Measurements from ENCODE around the gene GRAMD1A.
"Not testable (repeated sequence)": the region's sequence is repeated elsewhere in the genome, so short reads cannot be mapped to it uniquely, and the experiment has no call there.

GRAMD1A gene

DNA sequence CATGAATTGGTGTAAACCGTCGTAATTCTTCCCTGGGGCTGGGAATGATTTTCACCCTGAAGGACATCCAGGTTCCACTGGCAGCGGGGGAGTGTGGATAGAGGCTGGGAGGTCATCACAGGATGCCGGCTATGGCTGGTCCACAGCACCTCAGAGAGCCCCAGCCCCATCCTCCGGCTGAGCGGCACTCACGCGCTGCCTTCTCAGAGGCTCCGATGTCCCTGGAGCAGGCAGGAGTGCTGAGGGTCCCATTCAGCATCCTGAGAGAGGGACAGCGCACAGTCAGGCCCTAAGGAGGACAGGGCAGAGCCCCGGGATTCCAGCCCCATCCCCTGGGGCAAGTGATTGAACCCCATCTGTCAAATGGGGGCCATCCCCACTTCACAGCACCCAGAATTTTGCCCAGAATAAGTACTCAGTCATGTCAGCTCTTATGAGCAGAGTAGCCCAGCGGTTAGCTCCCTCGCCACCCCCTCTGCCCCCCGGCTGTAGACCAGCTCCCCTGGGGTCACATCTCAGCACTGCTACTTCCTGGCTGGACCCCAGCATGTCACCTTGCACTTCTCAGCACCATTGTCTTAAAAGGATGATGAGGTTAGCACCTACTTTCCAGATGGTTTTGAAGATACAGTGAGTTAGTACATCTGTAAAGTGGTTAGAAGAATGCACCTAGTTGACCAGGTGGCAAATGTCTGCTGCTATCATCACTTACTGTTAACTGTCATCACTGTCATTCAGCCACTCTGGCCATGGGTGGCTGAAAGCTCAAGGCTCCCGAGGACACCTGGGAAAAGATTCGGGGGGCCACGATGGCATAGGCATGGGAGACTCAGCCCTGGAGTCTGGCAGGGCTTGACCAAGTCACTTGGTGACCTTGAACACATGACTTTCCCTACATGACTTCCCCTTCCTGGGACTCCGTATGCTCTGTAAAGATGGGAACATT, 11.9 kb downstream of the GRAMD1A start:
- Histone ChIP-seq H3K79me2 (ENCODE audit: control insufficient read depth, insufficient read depth, low read length, unreplicated experiment) (peaks cover 2% of the 10 kb centered on the region), H3K27me3 (ENCODE audit: insufficient read depth, low read length) (no peaks in the 10 kb centered on the region), H2AFZ (ENCODE audit: low read length, unreplicated experiment) (no peak overlapping the region), H3K4me3 (ENCODE audit: low read depth, low read length) (no peak overlapping the region), H3K27ac (ENCODE audit: low read depth, low read length) (no peak overlapping the region), H3K4me1 (ENCODE audit: control insufficient read depth, insufficient read depth, low read length, unreplicated experiment) (peaks cover under 1% of the 10 kb centered on the region), H3K36me3 (ENCODE audit: insufficient read depth, low read length) (no peaks in the 10 kb centered on the region)

DNA sequence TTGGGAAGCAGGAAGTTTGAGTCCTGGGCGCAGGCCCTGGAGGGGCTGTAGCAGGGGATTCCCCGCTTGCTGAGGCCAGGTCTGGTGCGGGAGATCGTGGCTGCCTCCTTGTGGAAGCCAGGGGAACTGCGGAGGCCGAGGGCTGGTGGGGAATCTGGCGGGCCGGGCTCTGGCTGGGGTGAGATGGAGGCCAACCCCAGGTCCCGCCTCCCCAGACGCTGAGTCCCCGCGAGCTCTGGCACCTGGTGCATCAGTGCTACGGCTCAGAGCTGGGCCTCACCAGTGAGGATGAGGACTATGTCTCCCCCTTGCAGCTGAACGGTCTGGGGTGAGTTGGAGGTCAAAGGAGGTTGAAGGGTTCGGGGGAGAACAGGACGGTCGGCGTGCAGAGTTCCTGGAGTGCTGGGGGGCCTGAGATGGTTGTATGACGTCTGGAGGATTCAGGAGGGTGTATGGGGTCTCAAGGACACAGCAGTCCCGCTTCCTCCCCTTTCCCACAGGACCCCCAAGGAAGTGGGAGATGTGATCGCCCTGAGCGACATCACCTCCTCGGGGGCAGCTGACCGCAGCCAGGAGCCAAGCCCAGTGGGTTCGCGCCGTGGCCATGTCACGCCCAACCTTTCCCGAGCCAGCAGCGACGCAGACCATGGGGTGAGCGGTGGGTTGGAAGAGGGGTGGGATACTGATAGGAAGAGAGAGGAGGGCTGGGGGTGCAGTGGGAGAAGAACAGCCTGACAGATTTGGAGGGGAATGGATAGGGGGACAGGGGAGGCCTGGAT, 13.1 kb downstream of the GRAMD1A start:
- Histone ChIP-seq H3K27ac (ENCODE audit: low read depth, low read length) (no peak overlapping the region), H3K4me1 (ENCODE audit: control insufficient read depth, insufficient read depth, low read length, unreplicated experiment) (no peaks in the 10 kb centered on the region), H3K36me3 (ENCODE audit: insufficient read depth, low read length) (no peaks in the 10 kb centered on the region), H3K79me2 (ENCODE audit: control insufficient read depth, insufficient read depth, low read length, unreplicated experiment) (no peaks in the 10 kb centered on the region), H2AFZ (ENCODE audit: low read length, unreplicated experiment) (no peak overlapping the region), H3K27me3 (ENCODE audit: insufficient read depth, low read length) (no peaks in the 10 kb centered on the region), H3K4me3 (ENCODE audit: low read depth, low read length) (no peak overlapping the region)

DNA sequence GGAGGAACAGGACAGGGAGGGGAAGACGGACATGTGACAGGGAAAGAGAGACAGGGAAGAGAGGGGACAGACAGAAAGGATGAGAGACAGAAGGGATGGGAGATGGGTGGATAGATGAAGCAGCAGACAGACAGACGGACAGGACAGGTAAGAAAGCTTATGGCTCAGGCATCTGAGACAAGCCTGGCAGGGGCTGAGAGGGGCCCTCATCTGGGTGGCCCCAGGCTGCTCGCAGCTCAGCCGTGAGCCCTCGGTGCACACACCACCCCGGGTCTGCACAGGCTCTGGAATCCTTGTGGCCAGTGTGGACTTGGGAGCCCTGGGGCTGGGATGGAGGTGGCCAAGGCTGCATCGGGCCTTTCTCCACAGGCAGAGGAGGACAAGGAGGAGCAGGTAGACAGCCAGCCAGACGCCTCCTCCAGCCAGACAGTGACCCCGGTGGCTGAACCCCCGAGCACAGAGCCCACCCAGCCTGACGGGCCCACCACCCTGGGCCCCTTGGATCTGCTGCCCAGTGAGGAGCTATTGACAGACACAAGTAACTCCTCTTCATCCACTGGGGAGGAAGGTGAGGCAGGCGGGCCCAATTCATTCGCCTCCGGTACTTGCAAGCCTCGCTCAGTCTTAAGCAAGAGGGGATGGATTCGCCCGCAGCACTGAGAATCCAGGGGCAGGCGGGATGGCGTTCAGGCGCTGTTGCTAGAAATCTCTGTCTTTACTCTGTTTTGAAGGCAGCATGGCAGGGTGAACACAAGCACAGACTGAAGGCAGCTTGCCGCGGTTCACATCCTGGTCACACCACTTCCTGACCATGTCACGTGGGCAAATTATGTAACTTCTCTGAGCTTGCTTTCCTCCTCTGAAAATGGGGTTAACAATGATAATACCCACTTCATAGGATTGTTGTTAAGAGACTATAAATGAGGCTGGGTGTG, 14.0 kb downstream of the GRAMD1A start:
- no peaks in the 10 kb centered on the region for H3K27me3 ChIP-seq (ENCODE audit: insufficient read depth, low read length)
- no peak overlapping the region for H3K4me3 ChIP-seq (ENCODE audit: low read depth, low read length)
- no peaks in the 10 kb centered on the region for H3K36me3 ChIP-seq (ENCODE audit: insufficient read depth, low read length)
- no peak overlapping the region for H2AFZ ChIP-seq (ENCODE audit: low read length, unreplicated experiment)
- H3K79me2 ChIP-seq (ENCODE audit: control insufficient read depth, insufficient read depth, low read length, unreplicated experiment) = no peaks in the 10 kb centered on the region
- H3K27ac ChIP-seq (ENCODE audit: low read depth, low read length) = no peak overlapping the region
- no peaks in the 10 kb centered on the region for H3K4me1 ChIP-seq (ENCODE audit: control insufficient read depth, insufficient read depth, low read length, unreplicated experiment)

DNA sequence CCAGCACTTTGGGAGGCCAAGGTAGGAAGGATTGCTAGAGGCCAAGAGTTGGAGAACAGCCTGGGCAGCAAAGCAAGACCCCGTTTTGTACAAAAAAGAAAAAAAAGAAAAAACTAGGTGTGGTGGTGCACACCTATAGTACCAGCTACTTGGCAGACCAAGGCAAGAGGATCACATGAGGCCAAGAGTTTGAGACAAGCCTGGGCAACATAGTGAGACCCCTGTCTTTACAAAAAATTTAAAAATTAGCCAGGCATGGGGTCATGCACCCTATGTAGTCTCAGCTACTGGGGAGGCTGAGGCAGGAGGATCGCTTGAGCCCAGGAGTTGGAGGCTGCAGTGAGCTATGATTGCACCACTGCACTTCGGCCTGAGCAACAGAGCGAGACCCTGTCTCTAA, 14.7 kb downstream of the GRAMD1A start:
- H3K36me3 ChIP-seq (ENCODE audit: insufficient read depth, low read length); H3K4me3 ChIP-seq (ENCODE audit: low read depth, low read length); H2AFZ ChIP-seq (ENCODE audit: low read length, unreplicated experiment); H3K4me1 ChIP-seq (ENCODE audit: control insufficient read depth, insufficient read depth, low read length, unreplicated experiment); H3K27me3 ChIP-seq (ENCODE audit: insufficient read depth, low read length); H3K79me2 ChIP-seq (ENCODE audit: control insufficient read depth, insufficient read depth, low read length, unreplicated experiment); H3K27ac ChIP-seq (ENCODE audit: low read depth, low read length): not testable (repeated sequence)

DNA sequence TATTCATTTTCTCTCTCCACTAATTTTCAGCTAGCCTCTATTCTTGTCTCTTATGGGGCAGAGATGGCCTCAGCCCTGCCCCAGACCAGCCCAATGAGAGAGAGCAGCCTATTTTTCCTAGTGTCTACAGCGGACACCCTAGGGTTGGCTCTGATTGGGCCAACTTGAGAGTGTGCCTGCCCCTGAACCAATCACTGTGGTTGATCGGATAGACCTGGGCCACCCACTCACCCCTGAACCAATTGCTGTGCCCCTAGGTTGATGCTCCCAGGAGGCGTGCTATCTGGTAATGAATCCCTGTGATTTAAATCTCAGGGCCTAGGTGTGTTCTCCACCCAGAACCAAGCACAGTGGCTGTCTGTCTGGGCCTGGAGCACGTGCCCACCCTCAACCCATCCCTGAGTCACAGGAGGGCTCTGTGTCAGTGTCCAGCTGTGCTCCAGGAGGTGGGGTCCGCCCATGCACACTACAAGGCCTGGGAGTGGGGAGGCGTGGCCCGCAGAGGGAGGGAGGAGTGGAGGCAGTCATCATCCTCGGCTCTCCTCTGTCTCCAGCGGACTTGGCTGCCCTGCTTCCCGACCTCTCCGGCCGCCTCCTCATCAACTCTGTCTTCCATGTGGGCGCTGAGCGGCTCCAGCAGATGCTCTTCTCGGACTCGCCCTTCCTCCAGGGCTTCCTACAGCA, 15.3 kb downstream of the GRAMD1A start:
- Histone ChIP-seq H2AFZ (ENCODE audit: low read length, unreplicated experiment) (no peak overlapping the region), H3K79me2 (ENCODE audit: control insufficient read depth, insufficient read depth, low read length, unreplicated experiment) (no peaks in the 10 kb centered on the region), H3K27me3 (ENCODE audit: insufficient read depth, low read length) (no peaks in the 10 kb centered on the region), H3K4me3 (ENCODE audit: low read depth, low read length) (no peak overlapping the region), H3K27ac (ENCODE audit: low read depth, low read length) (no peak overlapping the region), H3K36me3 (ENCODE audit: insufficient read depth, low read length) (no peaks in the 10 kb centered on the region), H3K4me1 (ENCODE audit: control insufficient read depth, insufficient read depth, low read length, unreplicated experiment) (no peaks in the 10 kb centered on the region)

DNA sequence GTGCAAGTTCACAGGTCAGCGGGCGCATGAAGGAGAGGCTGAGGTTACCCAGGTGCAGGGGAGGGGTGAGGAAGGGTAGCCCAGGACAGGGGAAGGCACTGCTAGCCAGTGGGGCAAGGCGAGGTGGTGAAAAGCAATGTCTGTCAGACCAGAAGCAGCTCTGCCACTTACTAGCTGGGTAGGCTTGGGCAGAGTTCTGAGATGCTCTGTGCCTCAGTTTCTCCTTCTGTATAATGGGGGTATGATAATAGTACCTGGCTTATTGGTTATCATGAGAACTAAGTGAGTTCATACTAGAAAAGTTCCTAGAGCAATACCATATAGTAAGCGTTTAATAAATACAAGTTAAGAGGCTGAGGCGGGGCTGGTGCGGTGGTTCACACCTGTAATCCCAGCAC, 15.8 kb downstream of the GRAMD1A start:
- no peaks in the 10 kb centered on the region for H3K36me3 ChIP-seq (ENCODE audit: insufficient read depth, low read length)
- no peak overlapping the region for H3K4me3 ChIP-seq (ENCODE audit: low read depth, low read length)
- H3K27ac ChIP-seq (ENCODE audit: low read depth, low read length) = no peak overlapping the region
- H2AFZ ChIP-seq (ENCODE audit: low read length, unreplicated experiment) = no peak overlapping the region
- no peaks in the 10 kb centered on the region for H3K4me1 ChIP-seq (ENCODE audit: control insufficient read depth, insufficient read depth, low read length, unreplicated experiment)
- H3K79me2 ChIP-seq (ENCODE audit: control insufficient read depth, insufficient read depth, low read length, unreplicated experiment) = no peaks in the 10 kb centered on the region
- H3K27me3 ChIP-seq (ENCODE audit: insufficient read depth, low read length) = no peaks in the 10 kb centered on the region

DNA sequence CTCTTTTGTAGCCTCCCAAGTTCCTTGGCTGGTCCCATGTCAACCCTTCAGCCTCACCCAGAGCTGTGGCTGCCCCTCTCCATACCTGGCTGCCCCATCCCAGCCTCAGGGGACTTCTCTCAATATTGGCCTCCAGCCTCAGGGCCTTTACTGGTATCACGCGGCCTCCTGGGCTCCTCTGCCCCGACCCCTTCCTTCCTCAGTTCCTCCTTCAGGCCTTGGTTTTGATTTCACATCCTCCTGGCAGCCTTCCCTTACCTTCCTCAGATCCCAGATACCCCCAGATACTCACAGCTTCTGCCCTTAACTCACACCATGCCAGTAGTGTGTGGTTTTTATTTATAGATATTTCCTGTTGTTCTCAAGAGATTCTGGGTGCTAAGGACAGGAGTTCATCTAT, 17.4 kb downstream of the GRAMD1A start:
- Histone ChIP-seq H3K4me1 (ENCODE audit: control insufficient read depth, insufficient read depth, low read length, unreplicated experiment) (no peaks in the 10 kb centered on the region), H2AFZ (ENCODE audit: low read length, unreplicated experiment) (no peak overlapping the region), H3K27me3 (ENCODE audit: insufficient read depth, low read length) (no peaks in the 10 kb centered on the region), H3K4me3 (ENCODE audit: low read depth, low read length) (no peak overlapping the region), H3K79me2 (ENCODE audit: control insufficient read depth, insufficient read depth, low read length, unreplicated experiment) (no peaks in the 10 kb centered on the region), H3K27ac (ENCODE audit: low read depth, low read length) (no peak overlapping the region), H3K36me3 (ENCODE audit: insufficient read depth, low read length) (no peaks in the 10 kb centered on the region)

DNA sequence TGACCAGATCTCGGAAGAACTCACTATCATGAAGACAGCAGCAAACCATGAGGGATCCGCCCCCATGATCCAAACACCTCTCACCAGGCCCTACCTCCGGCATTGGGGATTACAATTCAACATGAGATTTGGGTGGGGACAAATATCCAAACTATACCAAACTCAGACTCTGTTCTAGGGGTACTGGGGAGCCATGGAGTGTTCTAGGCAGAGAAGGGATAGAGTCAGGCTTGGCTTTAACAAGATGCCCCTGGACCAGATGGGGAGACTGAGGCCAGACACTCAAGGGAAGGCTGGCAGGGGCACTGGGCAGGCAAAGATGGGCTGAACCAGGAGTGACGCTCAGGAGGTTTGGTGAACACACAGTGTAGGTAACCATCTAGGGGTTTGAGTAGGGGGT, 18.3 kb downstream of the GRAMD1A start:
- H3K27ac ChIP-seq (ENCODE audit: low read depth, low read length) = no peak overlapping the region
- no peaks in the 10 kb centered on the region for H3K4me1 ChIP-seq (ENCODE audit: control insufficient read depth, insufficient read depth, low read length, unreplicated experiment)
- H3K27me3 ChIP-seq (ENCODE audit: insufficient read depth, low read length) = no peaks in the 10 kb centered on the region
- H3K79me2 ChIP-seq (ENCODE audit: control insufficient read depth, insufficient read depth, low read length, unreplicated experiment) = no peaks in the 10 kb centered on the region
- no peaks in the 10 kb centered on the region for H3K36me3 ChIP-seq (ENCODE audit: insufficient read depth, low read length)
- H3K4me3 ChIP-seq (ENCODE audit: low read depth, low read length) = no peak overlapping the region
- H2AFZ ChIP-seq (ENCODE audit: low read length, unreplicated experiment) = no peak overlapping the region

DNA sequence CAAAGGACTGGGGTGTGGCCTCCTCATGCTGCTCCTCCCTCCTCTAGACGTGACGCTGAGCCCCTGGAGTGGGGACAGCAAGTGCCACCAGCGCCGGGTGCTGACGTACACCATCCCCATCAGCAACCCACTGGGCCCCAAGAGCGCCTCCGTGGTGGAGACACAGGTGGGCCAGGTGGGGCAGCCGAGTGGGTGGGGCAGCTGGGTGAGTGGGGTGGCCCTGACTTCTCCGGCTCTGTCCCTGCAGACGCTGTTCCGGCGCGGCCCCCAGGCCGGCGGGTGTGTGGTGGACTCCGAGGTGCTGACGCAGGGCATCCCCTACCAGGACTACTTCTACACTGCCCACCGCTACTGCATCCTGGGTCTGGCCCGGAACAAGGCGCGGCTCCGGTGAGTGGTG, 19.0 kb downstream of the GRAMD1A start:
- Histone ChIP-seq H3K36me3 (ENCODE audit: insufficient read depth, low read length) (no peaks in the 10 kb centered on the region), H3K79me2 (ENCODE audit: control insufficient read depth, insufficient read depth, low read length, unreplicated experiment) (no peaks in the 10 kb centered on the region), H3K27ac (ENCODE audit: low read depth, low read length) (no peak overlapping the region), H2AFZ (ENCODE audit: low read length, unreplicated experiment) (no peak overlapping the region), H3K4me3 (ENCODE audit: low read depth, low read length) (no peak overlapping the region), H3K27me3 (ENCODE audit: insufficient read depth, low read length) (no peaks in the 10 kb centered on the region), H3K4me1 (ENCODE audit: control insufficient read depth, insufficient read depth, low read length, unreplicated experiment) (no peaks in the 10 kb centered on the region)

DNA sequence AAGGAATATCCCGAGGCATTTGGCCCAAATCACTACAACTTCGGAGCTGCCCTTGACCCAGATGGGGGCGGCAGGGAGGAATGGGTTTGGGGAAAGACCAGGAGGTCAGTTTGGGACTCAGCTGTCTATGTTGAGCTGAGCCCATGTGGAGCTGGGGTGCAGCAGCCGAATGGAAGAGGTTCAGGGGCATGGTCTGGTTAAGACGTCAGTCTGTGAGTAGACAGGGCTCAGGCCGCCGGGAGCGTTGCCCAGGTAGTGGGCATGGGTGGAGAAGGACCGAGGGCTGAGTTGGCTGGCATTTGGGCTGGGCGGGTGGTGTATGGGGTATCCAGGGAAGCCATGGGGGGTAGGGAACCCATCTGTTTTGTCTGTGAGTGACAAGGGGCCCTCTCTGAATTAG, 20.9 kb downstream of the GRAMD1A start:
- no peak overlapping the region for H3K27ac ChIP-seq (ENCODE audit: low read depth, low read length)

More for the DNA sequence above, 20.9 kb downstream of the GRAMD1A start:
- Histone ChIP-seq H3K36me3 (ENCODE audit: insufficient read depth, low read length) (no peaks in the 10 kb centered on the region), H3K27me3 (ENCODE audit: insufficient read depth, low read length) (no peaks in the 10 kb centered on the region), H2AFZ (ENCODE audit: low read length, unreplicated experiment) (no peak overlapping the region), H3K4me1 (ENCODE audit: control insufficient read depth, insufficient read depth, low read length, unreplicated experiment) (no peaks in the 10 kb centered on the region), H3K79me2 (ENCODE audit: control insufficient read depth, insufficient read depth, low read length, unreplicated experiment) (no peaks in the 10 kb centered on the region), H3K4me3 (ENCODE audit: low read depth, low read length) (no peak overlapping the region)
